Measurements from ENCODE around the gene DNAJC7. TPM values are rescaled to one million over a fixed set of nuclear protein-coding genes. Genes with fewer than 3 reads are reported as not detected.

Gene DNAJC7
- total RNA-seq, 2 experiments from 2014 or later, result 86.7 to 93.7 TPM

DNA sequence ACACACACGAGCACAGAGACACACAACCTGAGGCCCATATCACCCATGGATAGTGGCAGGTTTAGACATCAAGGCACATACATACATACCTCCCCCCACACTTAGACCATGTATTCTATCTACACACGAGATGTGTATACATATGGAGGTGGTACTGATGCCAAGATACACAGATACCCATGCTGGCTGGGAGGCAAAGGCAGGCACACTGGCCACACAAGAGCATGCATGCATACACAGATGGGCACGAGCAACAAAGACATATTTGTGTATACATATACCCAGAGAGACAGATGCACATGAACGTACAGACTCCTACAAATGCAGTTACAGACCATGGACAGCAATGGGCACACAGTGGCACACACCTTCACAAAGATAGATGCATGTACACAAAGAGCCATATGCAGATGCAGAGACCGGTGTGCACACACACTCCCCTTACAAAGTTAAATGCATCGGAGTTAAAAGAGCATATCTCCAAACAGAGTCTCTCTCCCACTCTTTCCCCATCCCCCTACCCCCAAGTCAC, 35.2 kb upstream of the DNAJC7 start:
- no peaks in the 10 kb centered on the region for H3K9me3 Mint-ChIP-seq
- DNase-seq (no peak), ATAC-seq (ENCODE audit: low read depth) (no peak)
- H3K4me3 Mint-ChIP-seq, result no peak overlapping the region
- no peaks in the 10 kb centered on the region for H3K36me3 Mint-ChIP-seq
- no peak overlapping the region for H3K27ac Mint-ChIP-seq
- peaks cover 59% of the 10 kb centered on the region for H3K27me3 Mint-ChIP-seq
- peaks cover 12% of the 10 kb centered on the region for H3K4me1 Mint-ChIP-seq
- POLR2A ChIA-PET, result no interaction called here

DNA sequence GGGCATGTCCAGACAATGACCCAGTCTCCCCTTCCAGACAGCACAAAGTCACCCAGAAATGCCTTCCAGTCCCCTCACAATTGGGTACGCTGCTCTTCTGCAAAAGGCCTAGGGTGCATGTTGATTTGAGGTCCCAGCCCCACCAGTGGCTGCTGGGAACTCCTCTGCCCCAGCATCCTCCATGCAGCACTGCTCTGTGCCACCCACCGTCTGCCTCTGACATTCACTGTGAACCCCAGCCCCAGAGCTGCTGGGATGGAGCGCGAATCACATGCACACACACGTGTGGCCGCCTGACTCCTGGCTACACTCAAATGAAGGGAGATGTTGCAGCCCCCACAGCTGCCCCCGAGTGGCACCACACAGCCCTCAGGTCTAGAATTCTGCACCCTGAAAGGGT, 34.4 kb upstream of the DNAJC7 start:
- Mint-ChIP-seq H3K4me1 (peaks cover 12% of the 10 kb centered on the region), H3K4me3 (no peak overlapping the region), H3K27me3 (peaks cover 59% of the 10 kb centered on the region), H3K27ac (no peak overlapping the region), H3K36me3 (no peaks in the 10 kb centered on the region), H3K9me3 (no peaks in the 10 kb centered on the region)
- no peak for ATAC-seq (ENCODE audit: low read depth)
- DNase-seq, result no peak
- POLR2A ChIA-PET, result interaction anchor here (1.1 to 1.5 kb wide), 2 partner anchors 10 to 32 kb away, joined by 3 to 6 read pairs; partner anchors contain the start of gene NKIRAS2

- Mint-ChIP-seq H3K36me3 (no peaks in the 10 kb centered on the region), H3K27ac (peak overlapping the region; percentile 45), H3K4me1 (peaks cover 12% of the 10 kb centered on the region), H3K4me3 (peak overlapping the region; percentile 69), H3K9me3 (no peaks in the 10 kb centered on the region), H3K27me3 (peaks cover 57% of the 10 kb centered on the region)
- DNase-seq (no peak), ATAC-seq (ENCODE audit: low read depth) (no peak)
- POLR2A ChIA-PET, result interaction anchor here (0.5 to 1.5 kb wide), 4 partner anchors 10 to 56 kb away, joined by 3 to 6 read pairs (median 4); partner anchors contain the start of gene NKIRAS2
Observed at GRCh38 chr17:42051013-42051400, 33.8 kb upstream of the DNAJC7 start.

GRCh38 chr17:42050393-42051012, 33.3 kb upstream of the DNAJC7 start, which contains the start of gene C17orf113:
TSS of gene C17orf113 (minus strand) at chr17:42050601. CDS start at chr17:42043376, 7,225 bp downstream.
- H3K4me3 Mint-ChIP-seq, result peak within 1 kb of the TSS; percentile 69
- H3K27ac Mint-ChIP-seq, result peak within 1 kb of the TSS; percentile 45
- POLR2A ChIA-PET, result interaction anchor here (0.5 to 1.5 kb wide), 4 partner anchors 11 to 56 kb away, joined by 3 to 6 read pairs (median 4); partner anchors contain the start of gene NKIRAS2
- ATAC-seq (ENCODE audit: low read depth), result peak; percentile 81
- no peaks in the 10 kb centered on the region for H3K9me3 Mint-ChIP-seq
- peaks cover 57% of the 10 kb centered on the region for H3K27me3 Mint-ChIP-seq
- DNase-seq, result peak; percentile 69
- peaks cover 11% of the 10 kb centered on the region for H3K4me1 Mint-ChIP-seq
- H3K36me3 Mint-ChIP-seq, result no peaks in the 10 kb centered on the region

DNA sequence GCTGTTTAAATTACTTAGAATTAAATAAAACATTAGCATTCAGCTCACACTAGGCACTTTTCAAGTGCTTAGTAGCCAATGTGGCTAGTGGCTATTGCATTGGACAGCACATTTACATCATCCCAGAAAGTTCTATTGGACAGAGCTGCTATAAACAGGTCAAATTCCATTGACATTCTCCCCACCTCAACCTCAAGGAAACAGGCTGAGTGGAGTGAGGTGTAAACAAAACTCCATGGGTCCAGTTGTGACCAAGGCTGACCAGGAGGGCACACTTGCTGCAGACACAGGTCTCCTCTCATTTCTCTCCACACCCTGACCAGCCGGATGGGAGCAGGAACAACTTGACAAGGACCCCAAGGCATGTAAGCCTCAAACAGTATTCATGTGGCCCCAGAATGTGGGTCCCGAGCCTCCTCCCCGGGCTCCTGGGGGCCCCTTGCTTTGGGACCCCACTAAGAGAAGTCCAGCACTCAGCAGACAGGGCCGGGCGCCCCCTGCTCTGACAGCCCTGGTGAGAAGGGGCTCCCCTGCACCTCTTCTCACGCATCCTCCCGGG, 32.7 kb upstream of the DNAJC7 start:
- H3K4me3 Mint-ChIP-seq, result peak overlapping the region; percentile 60
- no peaks in the 10 kb centered on the region for H3K36me3 Mint-ChIP-seq
- peaks cover 52% of the 10 kb centered on the region for H3K27me3 Mint-ChIP-seq
- ATAC-seq (ENCODE audit: low read depth), result no peak
- H3K27ac Mint-ChIP-seq, result peak overlapping the region; percentile 30
- POLR2A ChIA-PET, result no interaction called here
- peaks cover 8% of the 10 kb centered on the region for H3K4me1 Mint-ChIP-seq
- DNase-seq, result no peak
- no peaks in the 10 kb centered on the region for H3K9me3 Mint-ChIP-seq

- Mint-ChIP-seq H3K4me3 (no peak overlapping the region), H3K36me3 (no peaks in the 10 kb centered on the region), H3K27ac (no peak overlapping the region), H3K27me3 (peaks cover 37% of the 10 kb centered on the region), H3K4me1 (peaks cover 8% of the 10 kb centered on the region), H3K9me3 (no peaks in the 10 kb centered on the region)
- POLR2A ChIA-PET, result no interaction called here
- DNase-seq (no peak), ATAC-seq (ENCODE audit: low read depth) (no peak)
Observed at GRCh38 chr17:42047343-42047742, 30.1 kb upstream of the DNAJC7 start.

DNA sequence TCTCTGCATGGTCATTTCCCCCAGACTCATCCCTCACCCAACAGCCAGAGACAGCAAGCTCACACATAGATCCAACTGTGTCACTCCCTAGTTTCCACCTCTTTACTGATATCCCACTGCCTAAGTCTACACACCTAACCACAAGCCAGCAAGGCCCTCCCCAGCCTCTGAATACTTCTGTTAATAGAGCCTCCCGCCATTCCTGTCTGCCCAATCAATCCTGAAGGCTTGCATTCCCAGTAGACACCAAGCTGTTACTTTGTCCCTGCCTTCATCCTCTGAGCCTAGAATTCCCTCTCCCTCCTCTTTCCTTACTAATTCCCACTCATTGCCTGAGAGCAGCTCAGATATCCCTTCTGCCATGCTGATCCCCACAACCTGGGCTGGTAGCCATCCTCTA, 28.5 kb upstream of the DNAJC7 start:
- Mint-ChIP-seq H3K4me3 (no peak overlapping the region), H3K4me1 (peaks cover 3% of the 10 kb centered on the region), H3K36me3 (no peaks in the 10 kb centered on the region), H3K27ac (no peak overlapping the region), H3K9me3 (no peaks in the 10 kb centered on the region), H3K27me3 (peaks cover 23% of the 10 kb centered on the region)
- DNase-seq, result no peak
- ATAC-seq (ENCODE audit: low read depth), result no peak
- POLR2A ChIA-PET, result interaction anchor here (1.0 to 1.6 kb wide), 3 partner anchors 13 to 67 kb away, joined by 3 to 4 read pairs (median 4); partner anchors contain the start of gene DHX58

- DNase-seq, result no peak
- peaks cover 10% of the 10 kb centered on the region for H3K27me3 Mint-ChIP-seq
- H3K27ac Mint-ChIP-seq, result no peak overlapping the region
- ATAC-seq (ENCODE audit: low read depth), result no peak
- no peak overlapping the region for H3K4me3 Mint-ChIP-seq
- no peaks in the 10 kb centered on the region for H3K4me1 Mint-ChIP-seq
- POLR2A ChIA-PET, result no interaction called here
- no peaks in the 10 kb centered on the region for H3K9me3 Mint-ChIP-seq
- no peaks in the 10 kb centered on the region for H3K36me3 Mint-ChIP-seq
Observed at GRCh38 chr17:42042598-42043319, 25.5 kb upstream of the DNAJC7 start.

- Mint-ChIP-seq H3K27ac (no peak overlapping the region), H3K36me3 (no peaks in the 10 kb centered on the region), H3K9me3 (no peaks in the 10 kb centered on the region), H3K27me3 (peaks cover 10% of the 10 kb centered on the region), H3K4me3 (no peak overlapping the region), H3K4me1 (no peaks in the 10 kb centered on the region)
- DNase-seq (no peak), ATAC-seq (ENCODE audit: low read depth) (no peak)
- POLR2A ChIA-PET, result interaction anchor here (0.6 to 2.7 kb wide), 2 partner anchors 12 to 24 kb away, joined by 3 to 8 read pairs; partner anchors contain the start of gene DNAJC7
Observed at GRCh38 chr17:42041619-42042018, 24.4 kb upstream of the DNAJC7 start.

DNA sequence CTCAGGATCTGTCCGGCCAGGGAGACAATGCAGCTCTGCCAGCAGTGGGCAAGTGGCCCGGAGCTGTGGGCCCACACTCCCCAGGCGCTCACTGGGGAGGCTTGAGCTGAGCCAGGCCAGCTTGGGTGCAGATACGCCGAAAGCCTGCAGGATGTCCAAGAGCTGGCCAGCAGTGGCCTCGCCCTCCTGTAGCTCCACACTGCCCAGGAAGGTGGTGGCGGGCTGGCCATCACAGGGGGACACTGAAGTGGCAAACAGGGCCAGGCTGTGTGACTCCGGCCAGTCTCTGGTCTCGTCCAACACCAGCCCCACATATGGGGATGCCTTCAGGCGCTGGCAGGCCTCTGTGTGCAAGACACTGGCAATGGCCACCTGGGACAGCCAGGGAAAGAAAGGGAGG, 23.6 kb upstream of the DNAJC7 start:
- POLR2A ChIA-PET, result interaction anchor here (0.6 to 2.7 kb wide), 2 partner anchors 13 to 23 kb away, joined by 3 to 8 read pairs; partner anchors contain the start of gene DNAJC7
- ATAC-seq (ENCODE audit: low read depth), result no peak
- no peak overlapping the region for H3K4me3 Mint-ChIP-seq
- no peaks in the 10 kb centered on the region for H3K9me3 Mint-ChIP-seq
- DNase-seq, result no peak
- no peak overlapping the region for H3K27ac Mint-ChIP-seq
- no peaks in the 10 kb centered on the region for H3K4me1 Mint-ChIP-seq
- H3K27me3 Mint-ChIP-seq, result peaks cover 10% of the 10 kb centered on the region
- H3K36me3 Mint-ChIP-seq, result no peaks in the 10 kb centered on the region

DNA sequence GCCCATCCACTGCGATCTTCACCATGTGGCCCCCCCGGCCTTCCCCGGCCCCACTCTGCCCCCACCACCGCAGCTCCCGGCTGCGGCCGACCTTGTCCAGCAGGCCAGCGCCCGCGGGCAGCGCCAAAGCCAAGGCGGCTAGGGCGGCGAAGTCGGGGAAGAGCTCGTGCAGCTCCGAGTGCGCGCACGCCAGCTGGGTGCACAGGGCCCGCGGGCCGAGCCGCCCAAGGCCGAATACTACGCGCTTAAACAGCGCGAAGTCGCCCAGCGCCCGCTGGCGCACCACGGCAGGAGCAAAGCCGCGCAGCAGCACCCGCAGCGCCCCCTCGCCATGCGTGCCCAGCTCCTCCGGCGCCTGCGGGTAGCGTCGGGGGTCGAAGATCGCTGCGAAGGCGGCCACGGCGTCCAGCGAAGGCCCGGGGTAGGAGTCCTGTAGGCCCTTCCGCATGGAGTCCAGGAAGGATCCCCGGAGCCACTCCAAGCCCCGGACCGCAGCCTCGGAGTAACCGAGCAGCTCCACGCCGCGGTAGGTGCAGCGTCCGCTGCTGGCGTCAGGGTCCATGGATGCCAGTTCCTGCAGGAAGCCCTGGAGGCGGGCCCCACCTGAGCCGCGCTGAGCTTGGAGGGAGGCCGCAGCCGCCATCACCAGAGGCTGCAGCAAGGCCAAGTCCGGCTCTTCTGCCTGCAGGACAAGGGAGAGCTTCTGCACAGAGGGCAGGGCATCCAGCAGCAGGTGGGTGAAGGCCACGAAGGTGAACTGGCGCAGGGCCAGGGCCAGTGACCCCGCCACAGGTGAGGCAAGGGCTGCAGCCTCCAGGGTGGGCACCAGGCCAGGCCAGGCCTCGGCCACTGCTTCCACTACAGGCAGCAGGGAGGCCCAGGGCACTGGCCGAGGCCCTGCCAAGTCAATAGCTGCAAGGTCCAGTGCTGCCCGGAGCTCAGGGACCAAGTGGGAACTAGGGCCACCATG, 22.8 kb upstream of the DNAJC7 start:
- DNase-seq, result no peak

DNA sequence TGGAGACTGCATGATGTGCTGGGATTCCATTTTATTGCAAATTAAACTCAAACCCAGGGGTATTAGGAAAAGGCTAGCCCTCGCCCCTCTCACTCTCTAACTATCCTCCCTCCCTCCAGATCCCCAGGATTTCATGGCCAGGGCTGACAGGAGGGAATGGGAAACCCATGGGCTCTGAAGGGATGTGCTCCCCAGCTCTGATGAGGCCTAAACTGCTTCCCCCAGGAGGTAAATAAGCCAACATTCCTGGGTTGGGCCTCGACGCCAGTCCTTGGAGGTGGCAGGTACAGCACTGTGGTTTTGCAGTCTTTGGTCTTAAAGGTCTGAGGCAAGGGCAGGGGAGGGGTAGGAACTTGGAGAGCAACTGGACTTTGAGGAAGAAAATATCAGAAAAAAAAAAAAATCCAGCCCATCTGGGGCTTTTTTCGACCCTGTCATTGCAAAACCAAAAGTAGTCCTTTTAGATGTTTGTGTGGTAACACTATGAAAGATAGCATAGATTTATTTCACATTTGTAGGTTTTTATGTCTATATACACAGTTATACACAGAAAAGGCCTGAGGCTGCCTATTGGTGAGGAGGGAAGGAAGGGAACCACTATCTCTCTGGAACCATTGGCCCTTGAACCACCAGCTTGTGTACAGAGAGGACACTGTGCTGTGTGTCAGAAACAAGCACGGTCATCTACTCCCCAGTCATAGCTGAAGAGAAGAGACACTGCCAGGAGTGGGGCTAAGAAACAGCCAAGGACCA, 21.2 kb upstream of the DNAJC7 start:
- no peak for ATAC-seq (ENCODE audit: low read depth)
- Mint-ChIP-seq H3K9me3 (no peaks in the 10 kb centered on the region), H3K36me3 (no peaks in the 10 kb centered on the region), H3K27ac (no peak overlapping the region), H3K4me1 (peaks cover 7% of the 10 kb centered on the region), H3K27me3 (peaks cover 10% of the 10 kb centered on the region), H3K4me3 (no peak overlapping the region)
- POLR2A ChIA-PET, result no interaction called here
- no peak for DNase-seq

More for the DNA sequence above, 22.8 kb upstream of the DNAJC7 start:
- H3K4me1 Mint-ChIP-seq, result no peaks in the 10 kb centered on the region
- H3K27me3 Mint-ChIP-seq, result peaks cover 10% of the 10 kb centered on the region
- ATAC-seq (ENCODE audit: low read depth), result no peak
- no peak overlapping the region for H3K27ac Mint-ChIP-seq
- no peaks in the 10 kb centered on the region for H3K36me3 Mint-ChIP-seq
- peak overlapping the region; percentile 28 for H3K4me3 Mint-ChIP-seq
- POLR2A ChIA-PET, result interaction anchor here (1.1 to 2.7 kb wide), 2 partner anchors 22 to 72 kb away, joined by 5 to 8 read pairs; partner anchors contain the start of genes DHX58 and DNAJC7
- no peaks in the 10 kb centered on the region for H3K9me3 Mint-ChIP-seq

All from activated naive CD8-positive, alpha-beta T cell treated with anti-CD3 and anti-CD28 coated beads, Interleukin-2, amount 10 ng/mL, durations not matched to agents 7 days and 5 days (primary cell).